ENCODE results near the gene HHLA2. TPM values are rescaled to one million over a fixed set of nuclear protein-coding genes. Genes with fewer than 3 reads are reported as not detected.

The HHLA2 gene
- total RNA-seq, 2 donors from 2014 or later, result not detected

DNA sequence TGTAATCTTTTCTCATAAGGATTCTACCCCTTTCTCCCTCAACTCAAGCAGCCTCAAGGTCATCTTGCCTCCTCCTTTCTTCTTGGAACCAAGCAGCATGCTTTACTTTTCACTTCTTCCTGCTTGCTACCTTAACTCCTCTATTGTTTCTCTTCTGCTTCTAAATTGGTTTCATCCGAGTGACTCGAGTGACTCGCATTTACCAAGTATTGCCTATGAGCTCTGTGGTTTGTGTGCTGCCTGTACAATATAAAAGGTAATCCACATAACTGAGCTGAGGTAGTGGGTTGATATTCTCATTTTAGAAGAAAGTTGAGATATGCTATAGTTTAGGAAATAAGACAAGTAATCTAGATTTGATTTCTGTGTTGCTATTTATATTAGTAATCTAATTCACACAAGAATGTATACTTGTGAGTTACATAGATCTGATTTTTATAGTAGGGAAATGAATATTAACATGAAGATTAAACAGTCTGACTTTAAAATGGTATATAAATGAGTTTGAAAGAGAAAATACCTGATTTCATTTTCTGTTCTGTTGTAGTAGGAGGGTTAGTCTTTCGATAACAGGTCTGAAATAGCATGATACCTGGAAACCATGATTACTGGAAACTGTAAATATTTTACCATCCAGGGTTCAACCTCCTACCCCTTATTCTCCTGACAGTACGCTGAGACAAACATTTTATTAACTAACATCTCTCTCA is 5.5 kb downstream of the HHLA2 start:
- Mint-ChIP-seq H3K4me1 (peaks cover 3% of the 10 kb centered on the region), H3K27ac (no peak overlapping the region), H3K27me3 (ENCODE audit: insufficient read depth) (no peaks in the 10 kb centered on the region), H3K4me3 (no peak overlapping the region), H3K9me3 (no peaks in the 10 kb centered on the region), H3K36me3 (ENCODE audit: low read depth) (no peaks in the 10 kb centered on the region)
- Histone ChIP-seq H3K9me3 (ENCODE audit: control insufficient read depth, low read length) (no peaks in the 10 kb centered on the region), H3K4me1 (ENCODE audit: control insufficient read depth, insufficient read depth, low read length) (no peaks in the 10 kb centered on the region), H3K27ac (ENCODE audit: low read depth, low read length) (no peak overlapping the region), H3K27me3 (ENCODE audit: control insufficient read depth, insufficient read depth, low read length, poor library complexity, severe bottlenecking) (no peaks in the 10 kb centered on the region), H3K36me3 (ENCODE audit: control insufficient read depth, insufficient read depth, low read length) (no peaks in the 10 kb centered on the region), H3K4me3 (ENCODE audit: low read length) (no peak overlapping the region), H3K9ac (ENCODE audit: extremely low read depth, low read length, poor library complexity, severe bottlenecking) (no peak overlapping the region)
- DNase-seq, result no peak
- 80 to 85% methylated on average over 4 to 5 of the region's 5 CpGs for WGBS, 2 experiments (ENCODE audit: insufficient coverage in 1 of 2, insufficient read length in 1 of 2)
- TF ChIP-seq, protein P1, sequence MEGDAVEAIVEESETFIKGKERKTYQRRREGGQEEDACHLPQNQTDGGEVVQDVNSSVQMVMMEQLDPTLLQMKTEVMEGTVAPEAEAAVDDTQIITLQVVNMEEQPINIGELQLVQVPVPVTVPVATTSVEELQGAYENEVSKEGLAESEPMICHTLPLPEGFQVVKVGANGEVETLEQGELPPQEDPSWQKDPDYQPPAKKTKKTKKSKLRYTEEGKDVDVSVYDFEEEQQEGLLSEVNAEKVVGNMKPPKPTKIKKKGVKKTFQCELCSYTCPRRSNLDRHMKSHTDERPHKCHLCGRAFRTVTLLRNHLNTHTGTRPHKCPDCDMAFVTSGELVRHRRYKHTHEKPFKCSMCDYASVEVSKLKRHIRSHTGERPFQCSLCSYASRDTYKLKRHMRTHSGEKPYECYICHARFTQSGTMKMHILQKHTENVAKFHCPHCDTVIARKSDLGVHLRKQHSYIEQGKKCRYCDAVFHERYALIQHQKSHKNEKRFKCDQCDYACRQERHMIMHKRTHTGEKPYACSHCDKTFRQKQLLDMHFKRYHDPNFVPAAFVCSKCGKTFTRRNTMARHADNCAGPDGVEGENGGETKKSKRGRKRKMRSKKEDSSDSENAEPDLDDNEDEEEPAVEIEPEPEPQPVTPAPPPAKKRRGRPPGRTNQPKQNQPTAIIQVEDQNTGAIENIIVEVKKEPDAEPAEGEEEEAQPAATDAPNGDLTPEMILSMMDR (conservative IDR thresholded peaks at IDR 0.05), result no peak

- H3K9ac ChIP-seq (ENCODE audit: extremely low read depth, low read length, poor library complexity, severe bottlenecking), result no peak overlapping the region
- Mint-ChIP-seq H3K36me3 (ENCODE audit: low read depth) (no peaks in the 10 kb centered on the region), H3K4me3 (no peak overlapping the region), H3K27ac (no peak overlapping the region), H3K27me3 (ENCODE audit: insufficient read depth) (no peaks in the 10 kb centered on the region), H3K4me1 (peaks cover 3% of the 10 kb centered on the region), H3K9me3 (no peaks in the 10 kb centered on the region)
- no peaks in the 10 kb centered on the region for H3K9me3 ChIP-seq (ENCODE audit: control insufficient read depth, low read length)
- no peaks in the 10 kb centered on the region for H3K36me3 ChIP-seq (ENCODE audit: control insufficient read depth, insufficient read depth, low read length)
- no peaks in the 10 kb centered on the region for H3K27me3 ChIP-seq (ENCODE audit: control insufficient read depth, insufficient read depth, low read length, poor library complexity, severe bottlenecking)
- TF ChIP-seq, protein P1 (conservative IDR thresholded peaks at IDR 0.05), result no peak
- H3K4me3 ChIP-seq (ENCODE audit: low read length), result no peak overlapping the region
- 93 to 98% methylated on average over 3 to 4 of the region's 4 CpGs for WGBS, 2 experiments (ENCODE audit: insufficient coverage in 1 of 2, insufficient read length in 1 of 2)
- DNase-seq, result no peak
- no peak overlapping the region for H3K27ac ChIP-seq (ENCODE audit: low read depth, low read length)
- H3K4me1 ChIP-seq (ENCODE audit: control insufficient read depth, insufficient read depth, low read length), result no peaks in the 10 kb centered on the region
Measured at GRCh38 chr3:108302570-108302969, 6.2 kb downstream of the HHLA2 start.

GRCh38 chr3:108305484-108306172 is 9.3 kb downstream of the HHLA2 start:
- Mint-ChIP-seq H3K36me3 (ENCODE audit: low read depth) (no peaks in the 10 kb centered on the region), H3K9me3 (peaks cover 1% of the 10 kb centered on the region), H3K27ac (no peak overlapping the region), H3K4me3 (no peak overlapping the region), H3K27me3 (ENCODE audit: insufficient read depth) (no peaks in the 10 kb centered on the region), H3K4me1 (no peaks in the 10 kb centered on the region)
- H3K9ac ChIP-seq (ENCODE audit: extremely low read depth, low read length, poor library complexity, severe bottlenecking), result no peak overlapping the region
- H3K36me3 ChIP-seq (ENCODE audit: control insufficient read depth, insufficient read depth, low read length), result no peaks in the 10 kb centered on the region
- WGBS, 2 experiments (ENCODE audit: insufficient coverage in 1 of 2, insufficient read length in 1 of 2), result 86 to 92% methylated on average over 1 of the region's 1 CpG
- H3K27me3 ChIP-seq (ENCODE audit: control insufficient read depth, insufficient read depth, low read length, poor library complexity, severe bottlenecking), result no peaks in the 10 kb centered on the region
- H3K27ac ChIP-seq (ENCODE audit: low read depth, low read length), result no peak overlapping the region
- TF ChIP-seq, protein P1 (conservative IDR thresholded peaks at IDR 0.05), result no peak
- H3K4me3 ChIP-seq (ENCODE audit: low read length), result no peak overlapping the region
- no peak for DNase-seq
- H3K9me3 ChIP-seq (ENCODE audit: control insufficient read depth, low read length), result no peaks in the 10 kb centered on the region
- no peaks in the 10 kb centered on the region for H3K4me1 ChIP-seq (ENCODE audit: control insufficient read depth, insufficient read depth, low read length)
